Eye (tissue), 1 donor: ENCODE measurements around the gene MEGF8.

ENCODE experiments used
- DNase-seq: peaks from one replicate; pipeline ENCODE4 v3.0.0-alpha.2; 2015

MEGF8 gene

GRCh38 chr19:42286349-42287016 is 39.0 kb upstream of the MEGF8 start:
- DNase-seq: peak; percentile 50

- no peak for DNase-seq
These were observed 38.2 kb upstream of the MEGF8 start for GRCh38 chr19:42287017-42287826.

- no peak for DNase-seq
These were observed 37.7 kb upstream of the MEGF8 start for GRCh38 chr19:42287827-42288107.

GRCh38 chr19:42288387-42288786 is 37.0 kb upstream of the MEGF8 start:
- DNase-seq: no peak

GRCh38 chr19:42288881-42289555 is 36.4 kb upstream of the MEGF8 start:
- DNase-seq: no peak

- DNase-seq: no peak
These were observed 35.8 kb upstream of the MEGF8 start for GRCh38 chr19:42289556-42290041.

- no peak for DNase-seq
These were observed 35.3 kb upstream of the MEGF8 start for GRCh38 chr19:42290136-42290522.

GRCh38 chr19:42290523-42291434 is 34.7 kb upstream of the MEGF8 start:
- DNase-seq: no peak

- DNase-seq: no peak
These were observed 34.0 kb upstream of the MEGF8 start for GRCh38 chr19:42291435-42291810.

- DNase-seq: no peak
These were observed 33.1 kb upstream of the MEGF8 start for GRCh38 chr19:42292042-42292960.

GRCh38 chr19:42292963-42293362 is 32.5 kb upstream of the MEGF8 start:
- no peak for DNase-seq

GRCh38 chr19:42293540-42293939 is 31.9 kb upstream of the MEGF8 start:
- DNase-seq: no peak

GRCh38 chr19:42293948-42294347 is 31.5 kb upstream of the MEGF8 start:
- DNase-seq: no peak

GRCh38 chr19:42294471-42295137 is 30.8 kb upstream of the MEGF8 start:
- no peak for DNase-seq

GRCh38 chr19:42295342-42295741 is 30.1 kb upstream of the MEGF8 start:
- no peak for DNase-seq

- DNase-seq: peak; percentile 91
These were observed 29.5 kb upstream of the MEGF8 start for GRCh38 chr19:42295831-42296525.

GRCh38 chr19:42297039-42297438 is 28.4 kb upstream of the MEGF8 start:
- DNase-seq: no peak

GRCh38 chr19:42301646-42302203 is 23.7 kb upstream of the MEGF8 start, which contains the start of gene PRR19:
TSS of gene PRR19 (plus strand) at chr19:42302132. CDS start at chr19:42309585, 7,453 bp downstream.
- no peak for DNase-seq

- DNase-seq: no peak
These were observed 22.4 kb upstream of the MEGF8 start for GRCh38 chr19:42303101-42303464.

- DNase-seq: no peak
These were observed 21.6 kb upstream of the MEGF8 start for GRCh38 chr19:42303876-42304275.
